Caco-2 (cell line): ENCODE data around the gene SUMF1. TPM values are rescaled to one million over a fixed set of nuclear protein-coding genes. Genes with fewer than 3 reads are reported as not detected.

Source experiments
- Bru-seq: library from RNA; stranded (reverse); fragments of 400-500 nt; gene quantifications from one replicate; lab custom pipeline; 2021; lab: Mats Ljungman, UMichigan
- BruChase-seq, 2 experiments: library from RNA; stranded (reverse); fragments of 400-500 nt; gene quantifications; one replicate each; lab custom pipeline; 2021; lab: Mats Ljungman, UMichigan
- BruUV-seq: library from RNA; stranded (reverse); fragments of 400-500 nt; replicated peaks from 2 replicates; lab custom pipeline; 2021; lab: Mats Ljungman, UMichigan
- CTCF ChIA-PET: fragments of 300-600 bp; sonication (Branson Sonifier 250); formaldehyde crosslinking; loops from one replicate; lab custom pipeline; 2022; ENCODE audit warnings: antibody characterized with exemption; lab: Charles Lee
- POLR2A ChIA-PET: fragments of 300-600 bp; sonication (Branson Sonifier 250); formaldehyde crosslinking; loops from one replicate; lab custom pipeline; 2022; ENCODE audit warnings: antibody characterized with exemption; lab: Charles Lee
- DNase-seq, 2 experiments: peaks; one replicate each; pipeline versions ENCODE4 v3.0.0 to v3.0.0-alpha.2; 2020 to 2022
- H3K27me3 ChIP-seq: replicated peaks from 2 replicates; pipeline ENCODE4 v1.6.0; 2011; ENCODE audit warnings: low read length; ENCODE audit not compliant: control insufficient read depth, insufficient read depth
- H3K36me3 ChIP-seq: 2 replicates; pipeline ENCODE4 v1.5.1; 2011; ENCODE audit warnings: low read length; ENCODE audit not compliant: control insufficient read depth, insufficient read depth
- H3K4me1 ChIP-seq: fragments of 250-450 bp; sonication (Bioruptor Pico); 2 replicates; pipeline ENCODE4 v1.5.1; 2020; ENCODE audit warnings: mild to moderate bottlenecking
- H3K4me3 ChIP-seq: 2 replicates; pipeline ENCODE4 v1.5.1; 2011; ENCODE audit warnings: low read depth, mild to moderate bottlenecking, control low read depth, low read length
- H3K9me3 ChIP-seq: fragments of 250-450 bp; sonication (Bioruptor Pico); 2 replicates; pipeline ENCODE4 v1.5.1; 2020; ENCODE audit warnings: mild to moderate bottlenecking, moderate library complexity
- H3K27ac Mint-ChIP-seq: one replicate; pipeline ENCODE4 v1.8.0; 2022; ENCODE audit warnings: mixed read lengths; ENCODE audit not compliant: unreplicated experiment
- H3K27me3 Mint-ChIP-seq: one replicate; pipeline ENCODE4 v1.8.0; 2022; ENCODE audit warnings: mixed read lengths; ENCODE audit not compliant: insufficient read depth, unreplicated experiment
- H3K36me3 Mint-ChIP-seq: one replicate; pipeline ENCODE4 v1.8.0; 2022; ENCODE audit warnings: mild to moderate bottlenecking, mixed read lengths; ENCODE audit not compliant: insufficient read depth, unreplicated experiment
- H3K4me1 Mint-ChIP-seq: one replicate; pipeline ENCODE4 v1.8.0; 2022; ENCODE audit warnings: low read depth, mixed read lengths; ENCODE audit not compliant: unreplicated experiment
- H3K4me3 Mint-ChIP-seq: one replicate; pipeline ENCODE4 v1.8.0; 2022; ENCODE audit warnings: mild to moderate bottlenecking, moderate library complexity, mixed read lengths; ENCODE audit not compliant: unreplicated experiment
- H3K9me3 Mint-ChIP-seq: one replicate; pipeline ENCODE4 v1.8.0; 2022; ENCODE audit warnings: mixed read lengths; ENCODE audit not compliant: unreplicated experiment
- intact Hi-C: fragments of 100-400 bp; cut with micrococcal nuclease; formaldehyde crosslinking; loops from one replicate; pipeline ENCODE4 v1.10.0; 2022; ENCODE audit not compliant: unreplicated experiment
- long read RNA-seq: library from polyadenylated mRNA; stranded (forward); transcript quantifications from one replicate; pipeline ENCODE4 v2.0.0, GENCODE V29; 2022
- total RNA-seq: library from RNA; stranded (reverse); gene quantifications from 2 replicates; pipeline ENCODE4 v1.2.3, GENCODE V29; 2022
- TF ChIP-seq, protein P1 (sequence below), 2 experiments: fragments of 200-600 bp in 1 of 2; IDR thresholded peaks; 1 replicate in 1 of 2; 2 replicates in 1 of 2; pipeline versions ENCODE4 v1.5.1 to v1.8.0; 2011 to 2022; ENCODE audit warnings: antibody characterized with exemption in 1 of 2, control low read depth in 1 of 2, inconsistent platforms in 1 of 2, low read depth in 1 of 2, low read length in 1 of 2, mild to moderate bottlenecking in 1 of 2, moderate library complexity in 1 of 2; ENCODE audit not compliant: insufficient read depth in 1 of 2, severe bottlenecking in 1 of 2, unreplicated experiment in 1 of 2

Gene SUMF1
- total RNA-seq (22.9 and 24.4 TPM in 2 replicates), Bru-seq, nascent RNA (percentile 68 among the genes with signal in this experiment), BruChase-seq, experiment 1, labeled RNA remaining after a 2-hour chase (percentile 62 among the genes with signal in this experiment), BruChase-seq, experiment 2, labeled RNA remaining after a 6-hour chase (percentile 58 among the genes with signal in this experiment)
- long read RNA-seq, transcript SUMF1-201 (9 exons, 2,159 nt): major isoform, 110 of 132 reads
- long read RNA-seq, partial matches to known transcripts: 3 of 132 reads
- long read RNA-seq, other reads (novel, unspliced or antisense): 13 of 132 reads

DNA sequence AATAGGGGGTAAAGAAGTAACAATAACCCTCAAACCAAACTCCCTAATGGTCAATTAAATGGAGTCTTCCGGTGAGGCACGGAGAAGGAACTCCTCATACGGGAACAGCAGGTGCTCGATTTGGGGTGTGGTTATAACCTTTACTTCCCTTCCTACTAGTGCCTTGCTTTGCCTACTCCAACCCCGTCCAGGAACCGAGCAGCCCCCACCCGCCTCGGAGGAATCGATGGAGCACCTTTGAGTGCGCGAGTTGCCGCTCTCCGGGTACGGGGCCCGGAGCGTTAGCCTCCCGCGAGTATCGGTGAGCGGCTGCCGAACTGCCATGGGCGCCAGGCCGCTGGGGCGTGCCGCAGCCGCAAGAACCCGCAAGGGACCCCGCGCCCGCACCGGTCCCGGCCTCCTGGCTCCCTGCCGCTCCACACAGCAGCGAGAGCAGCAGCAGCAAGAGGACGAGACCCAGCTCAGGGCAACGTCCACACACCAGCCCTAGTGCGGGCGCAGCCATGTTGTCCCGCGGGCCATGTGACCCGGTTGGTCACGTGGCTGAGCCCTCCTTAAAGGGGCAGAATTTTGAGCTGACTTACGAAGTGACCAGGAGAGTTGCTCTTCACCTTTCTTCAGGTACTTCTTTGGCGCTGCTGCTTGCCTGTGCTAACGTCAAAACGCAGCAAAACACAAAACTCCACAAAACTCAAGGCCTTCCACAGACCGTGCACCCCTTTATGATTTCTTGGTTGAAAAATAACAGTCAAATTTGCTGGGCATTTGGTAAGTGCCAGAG is at the start of gene SUMF1:
Gene SUMF1 (minus strand): TSS at position 529 of the 781 bp plus-strand sequence. CDS start 24 bp downstream, at position 505.
- Mint-ChIP-seq H3K27me3 (peaks cover under 1% of the 10 kb centered on the region), H3K9me3 (no peaks in the 10 kb centered on the region), H3K4me1 (peaks cover 6% of the 10 kb centered on the region), H3K36me3 (peaks cover 11% of the 10 kb centered on the region), H3K27ac (peak within 1 kb of the TSS; percentile 93), H3K4me3 (peak within 1 kb of the TSS; percentile 85)
- POLR2A ChIA-PET: interaction anchor here (0.6 to 1.6 kb wide), 3 partner anchors 26 to 289 kb away, joined by 3 to 28 read pairs (median 3); partner anchors contain the start of gene ITPR1
- Histone ChIP-seq H3K9me3 (no peaks in the 10 kb centered on the region), H3K27me3 (no peaks in the 10 kb centered on the region), H3K4me1 (peaks cover 7% of the 10 kb centered on the region), H3K36me3 (no peaks in the 10 kb centered on the region), H3K4me3 (peak within 1 kb of the TSS; percentile 78)
- TSS peak; percentile 42 for BruUV-seq
- DNase-seq: peak; percentile 82 to 84
- TF ChIP-seq, protein P1, sequence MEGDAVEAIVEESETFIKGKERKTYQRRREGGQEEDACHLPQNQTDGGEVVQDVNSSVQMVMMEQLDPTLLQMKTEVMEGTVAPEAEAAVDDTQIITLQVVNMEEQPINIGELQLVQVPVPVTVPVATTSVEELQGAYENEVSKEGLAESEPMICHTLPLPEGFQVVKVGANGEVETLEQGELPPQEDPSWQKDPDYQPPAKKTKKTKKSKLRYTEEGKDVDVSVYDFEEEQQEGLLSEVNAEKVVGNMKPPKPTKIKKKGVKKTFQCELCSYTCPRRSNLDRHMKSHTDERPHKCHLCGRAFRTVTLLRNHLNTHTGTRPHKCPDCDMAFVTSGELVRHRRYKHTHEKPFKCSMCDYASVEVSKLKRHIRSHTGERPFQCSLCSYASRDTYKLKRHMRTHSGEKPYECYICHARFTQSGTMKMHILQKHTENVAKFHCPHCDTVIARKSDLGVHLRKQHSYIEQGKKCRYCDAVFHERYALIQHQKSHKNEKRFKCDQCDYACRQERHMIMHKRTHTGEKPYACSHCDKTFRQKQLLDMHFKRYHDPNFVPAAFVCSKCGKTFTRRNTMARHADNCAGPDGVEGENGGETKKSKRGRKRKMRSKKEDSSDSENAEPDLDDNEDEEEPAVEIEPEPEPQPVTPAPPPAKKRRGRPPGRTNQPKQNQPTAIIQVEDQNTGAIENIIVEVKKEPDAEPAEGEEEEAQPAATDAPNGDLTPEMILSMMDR (IDR thresholded peaks at IDR 0.05; ENCODE audit: insufficient read depth in 1 of 2, low read depth in 1 of 2, low read length in 1 of 2, severe bottlenecking in 1 of 2, unreplicated experiment in 1 of 2): no peak
- intact Hi-C loops: loop anchor here (1.0 to 2.0 kb wide), 2 partner anchors 26 to 116 kb away; partner anchors contain the start of gene ITPR1
- CTCF ChIA-PET: interaction anchor here (0.6 to 1.0 kb wide), 2 partner anchors 116 to 167 kb away, joined by 3 to 4 read pairs; no protein-coding TSS in a partner anchor

DNA sequence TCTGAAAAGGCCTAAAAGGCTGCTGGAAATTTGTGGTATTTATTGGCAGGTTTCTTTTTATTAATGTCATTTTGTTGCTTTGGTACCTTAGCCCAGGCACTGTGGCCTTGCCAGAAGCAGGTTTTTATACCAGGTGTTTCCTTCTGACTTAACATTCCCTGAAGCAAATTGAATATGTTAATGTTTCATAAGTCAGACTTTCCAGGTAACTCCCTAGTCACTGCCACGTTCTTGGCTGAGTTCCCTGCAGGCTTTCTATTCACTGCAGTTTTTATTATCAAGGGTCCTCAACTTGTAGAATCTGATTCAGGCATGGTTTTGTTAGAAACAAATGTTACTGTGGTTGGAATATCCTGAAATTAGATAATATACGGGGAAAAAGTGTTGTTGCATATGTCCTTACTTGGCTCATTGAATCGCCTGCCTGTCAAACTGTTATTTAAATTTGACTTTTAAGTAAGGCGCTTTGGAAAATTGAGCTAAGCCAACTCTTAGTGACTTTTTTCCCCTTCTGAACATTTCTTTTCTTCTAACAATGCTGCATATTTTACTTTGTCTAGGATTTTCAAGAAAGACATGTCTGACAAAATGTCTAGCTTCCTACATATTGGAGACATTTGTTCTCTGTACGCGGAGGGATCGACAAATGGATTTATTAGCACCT is 49.0 kb upstream of the SUMF1 start:
- Mint-ChIP-seq H3K9me3 (no peaks in the 10 kb centered on the region), H3K36me3 (no peaks in the 10 kb centered on the region), H3K27ac (no peak overlapping the region), H3K27me3 (no peaks in the 10 kb centered on the region), H3K4me3 (no peak overlapping the region), H3K4me1 (no peaks in the 10 kb centered on the region)
- intact Hi-C loops: no loop called here
- POLR2A ChIA-PET: no interaction called here
- Histone ChIP-seq H3K36me3 (no peaks in the 10 kb centered on the region), H3K4me1 (no peaks in the 10 kb centered on the region), H3K27me3 (no peaks in the 10 kb centered on the region), H3K4me3 (no peak overlapping the region), H3K9me3 (no peaks in the 10 kb centered on the region)
- TF ChIP-seq, protein P1 (IDR thresholded peaks at IDR 0.05; ENCODE audit: insufficient read depth in 1 of 2, low read depth in 1 of 2, low read length in 1 of 2, severe bottlenecking in 1 of 2, unreplicated experiment in 1 of 2): no peak
- BruUV-seq: no TSS peak
- CTCF ChIA-PET: no interaction called here
- DNase-seq: no peak

DNA sequence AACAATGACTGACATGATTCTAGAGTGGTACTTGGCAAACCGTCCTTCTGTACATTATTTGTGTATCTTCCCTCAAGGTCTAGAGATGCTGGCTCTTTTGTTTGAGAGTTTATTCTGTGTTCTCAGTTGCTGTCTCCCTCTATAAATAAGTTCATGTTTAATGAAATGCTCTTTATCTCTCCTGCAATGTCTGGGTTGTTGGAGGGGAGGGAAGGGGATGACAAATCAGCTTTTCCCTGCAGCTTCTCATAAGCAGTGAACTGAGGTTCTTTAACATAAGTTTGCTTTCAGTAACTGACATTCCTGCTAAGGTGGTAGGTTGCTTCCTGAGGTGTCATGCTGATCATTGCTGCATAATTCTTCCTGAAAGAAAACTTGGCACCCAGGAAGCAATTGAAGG is 47.8 kb upstream of the SUMF1 start:
- no peak overlapping the region for H3K27ac Mint-ChIP-seq
- no peaks in the 10 kb centered on the region for H3K27me3 ChIP-seq
- BruUV-seq: no TSS peak
- DNase-seq: no peak
- H3K4me1 Mint-ChIP-seq: no peaks in the 10 kb centered on the region
- POLR2A ChIA-PET: no interaction called here
- no peaks in the 10 kb centered on the region for H3K36me3 ChIP-seq
- TF ChIP-seq, protein P1 (IDR thresholded peaks at IDR 0.05; ENCODE audit: insufficient read depth in 1 of 2, low read depth in 1 of 2, low read length in 1 of 2, severe bottlenecking in 1 of 2, unreplicated experiment in 1 of 2): no peak
- no peaks in the 10 kb centered on the region for H3K9me3 Mint-ChIP-seq
- H3K4me1 ChIP-seq: no peaks in the 10 kb centered on the region
- no peaks in the 10 kb centered on the region for H3K36me3 Mint-ChIP-seq
- no peak overlapping the region for H3K4me3 Mint-ChIP-seq
- intact Hi-C loops: no loop called here
- CTCF ChIA-PET: no interaction called here
- H3K9me3 ChIP-seq: no peaks in the 10 kb centered on the region
- no peaks in the 10 kb centered on the region for H3K27me3 Mint-ChIP-seq
- H3K4me3 ChIP-seq: no peak overlapping the region
